GM12878 (cell line): ENCODE results near the gene CLASRP.

Experiments used
- CTCF ChIP-seq, 3 experiments: IDR thresholded peaks in 2 of 3; conservative IDR thresholded peaks in 1 of 3; 2 replicates each; pipeline ENCODE4 v1.5.1; 2011; ENCODE audit warnings: low read depth in 3 of 3, low read length in 3 of 3, mild to moderate bottlenecking in 3 of 3, control low read depth in 2 of 3, moderate library complexity in 2 of 3, inconsistent platforms in 1 of 3, mixed read lengths in 1 of 3; ENCODE audit not compliant: control insufficient read depth in 2 of 3, insufficient read depth in 1 of 3; ENCODE audit errors: extremely low read depth in 1 of 3
- DPF2 ChIP-seq: fragments of 450-650 bp; IDR thresholded peaks from 2 replicates; pipeline ENCODE4 v1.6.1; 2017; ENCODE audit warnings: mild to moderate bottlenecking
- E2F4 ChIP-seq: IDR thresholded peaks from 2 replicates; pipeline ENCODE4 v1.6.1; 2012; ENCODE audit warnings: low read depth, low read length, improper control_type of control experiment
- EZH2 ChIP-seq: IDR thresholded peaks from 2 replicates; pipeline ENCODE4 v1.6.1; 2012; ENCODE audit warnings: low read depth, mild to moderate bottlenecking, control low read depth, inconsistent platforms, low read length, borderline replicate concordance; ENCODE audit not compliant: control insufficient read depth
- MAX ChIP-seq: IDR thresholded peaks from 2 replicates; pipeline ENCODE4 v1.6.1; 2012; ENCODE audit warnings: low read depth, low read length, improper control_type of control experiment
- NR2C2 ChIP-seq: IDR thresholded peaks from 2 replicates; pipeline ENCODE4 v1.6.1; 2011; ENCODE audit warnings: borderline replicate concordance, low read depth; ENCODE audit not compliant: control insufficient read depth, insufficient read length
- TARDBP ChIP-seq: IDR thresholded peaks from 2 replicates; pipeline ENCODE4 v1.6.1; 2016; ENCODE audit warnings: borderline replicate concordance
- ZBTB40 ChIP-seq: fragments of 450-650 bp; IDR thresholded peaks from 2 replicates; pipeline ENCODE4 v1.6.1; 2016; ENCODE audit warnings: mild to moderate bottlenecking, moderate library complexity, borderline replicate concordance
- ZNF687 ChIP-seq: fragments of 450-650 bp; IDR thresholded peaks from 2 replicates; pipeline ENCODE4 v1.6.1; 2017; ENCODE audit warnings: mild to moderate bottlenecking, moderate library complexity

GRCh38 chr19:45035755-45036154 lies 3.1 kb upstream of the CLASRP start:
- no peak for TF ChIP-seq ZNF687
- no peak for TF ChIP-seq E2F4
- TF ChIP-seq CTCF (IDR thresholded peaks at IDR 0.05 in 2 of 3, conservative IDR thresholded peaks at IDR 0.05 in 1 of 3; ENCODE audit: control insufficient read depth in 2 of 3, extremely low read depth in 1 of 3, insufficient read depth in 1 of 3, low read depth in 3 of 3, low read length in 3 of 3): no peak
- TF ChIP-seq NR2C2: no peak
- TF ChIP-seq ZBTB40: no peak
- no peak for TF ChIP-seq TARDBP
- no peak for TF ChIP-seq EZH2
- no peak for TF ChIP-seq DPF2
- TF ChIP-seq MAX: no peak
